ENCODE data around the gene HAAO.

The HAAO gene

DNA sequence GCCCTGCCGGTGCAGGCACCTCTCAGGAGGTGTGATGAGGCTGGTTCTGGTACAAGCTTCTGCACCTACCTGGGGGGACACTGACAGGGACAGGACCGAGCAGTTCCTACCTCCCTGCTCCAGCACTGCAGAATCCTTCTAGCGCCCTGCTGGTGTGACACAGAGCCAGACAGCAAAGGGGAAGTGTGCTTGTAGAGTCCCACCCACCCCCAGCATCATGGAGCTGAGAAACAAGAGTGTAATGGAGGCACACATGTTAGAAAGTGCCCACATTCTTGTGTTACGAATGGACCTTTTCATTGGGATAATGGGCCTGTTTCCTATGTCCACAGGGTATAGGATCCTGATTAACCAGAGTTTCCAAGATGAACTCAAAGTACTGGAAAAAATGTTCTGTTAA, 66.7 kb downstream of the HAAO start:
- DNase-seq (ENCODE audit: low read depth, low spot score): no peak
- Histone ChIP-seq H3K4me3 (ENCODE audit: low read length) (no peak overlapping the region), H3K9me3 (ENCODE audit: control insufficient read depth, insufficient read depth, low read length) (no peaks in the 10 kb centered on the region), H3K4me1 (ENCODE audit: control insufficient read depth, insufficient read depth, low read length) (peaks cover 2% of the 10 kb centered on the region; the same call in 1 of the 2 replicates), H3K27me3 (ENCODE audit: control insufficient read depth, insufficient read depth, low read length) (no peaks in the 10 kb centered on the region), H3K36me3 (ENCODE audit: control insufficient read depth, insufficient read depth, low read length) (no peaks in the 10 kb centered on the region), H3K27ac (ENCODE audit: low read length) (no peak overlapping the region)
- no CpG with 5 or more reads among the region's 4 CpGs for WGBS (ENCODE audit: insufficient coverage, insufficient read length)

DNA sequence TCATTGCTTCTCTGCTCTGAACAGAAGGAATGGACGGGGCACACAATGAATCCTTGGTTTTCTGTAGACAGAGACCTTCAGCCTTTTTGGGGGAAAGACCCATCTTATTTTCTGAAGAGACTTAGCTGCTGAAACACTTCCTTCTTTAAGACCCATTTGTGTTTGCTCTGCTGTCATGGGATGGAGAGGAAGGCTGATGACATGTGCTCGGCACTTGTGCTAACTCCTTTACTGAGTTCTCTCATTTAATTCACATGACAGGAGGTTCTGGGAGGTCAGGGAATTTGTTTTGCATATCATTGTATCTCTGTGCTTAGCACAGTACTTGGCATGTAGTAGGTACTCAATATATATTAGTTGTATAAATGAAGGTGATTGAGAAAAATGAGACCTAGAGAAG, 67.5 kb downstream of the HAAO start:
- no CpG with 5 or more reads among the region's 2 CpGs for WGBS (ENCODE audit: insufficient coverage, insufficient read length)
- H3K4me3 ChIP-seq (ENCODE audit: low read length): no peak overlapping the region
- H3K27ac ChIP-seq (ENCODE audit: low read length): no peak overlapping the region
- H3K4me1 ChIP-seq (ENCODE audit: control insufficient read depth, insufficient read depth, low read length): peaks cover 2% of the 10 kb centered on the region; the same call in 1 of the 2 replicates
- H3K9me3 ChIP-seq (ENCODE audit: control insufficient read depth, insufficient read depth, low read length): no peaks in the 10 kb centered on the region
- DNase-seq (ENCODE audit: low read depth, low spot score): no peak
- no peaks in the 10 kb centered on the region for H3K27me3 ChIP-seq (ENCODE audit: control insufficient read depth, insufficient read depth, low read length)
- H3K36me3 ChIP-seq (ENCODE audit: control insufficient read depth, insufficient read depth, low read length): no peaks in the 10 kb centered on the region

- H3K4me1 ChIP-seq (ENCODE audit: control insufficient read depth, insufficient read depth, low read length): peaks cover 2% of the 10 kb centered on the region; the same call in 1 of the 2 replicates
Measured at GRCh38 chr2:42723465-42723864, 68.9 kb downstream of the HAAO start.

DNA sequence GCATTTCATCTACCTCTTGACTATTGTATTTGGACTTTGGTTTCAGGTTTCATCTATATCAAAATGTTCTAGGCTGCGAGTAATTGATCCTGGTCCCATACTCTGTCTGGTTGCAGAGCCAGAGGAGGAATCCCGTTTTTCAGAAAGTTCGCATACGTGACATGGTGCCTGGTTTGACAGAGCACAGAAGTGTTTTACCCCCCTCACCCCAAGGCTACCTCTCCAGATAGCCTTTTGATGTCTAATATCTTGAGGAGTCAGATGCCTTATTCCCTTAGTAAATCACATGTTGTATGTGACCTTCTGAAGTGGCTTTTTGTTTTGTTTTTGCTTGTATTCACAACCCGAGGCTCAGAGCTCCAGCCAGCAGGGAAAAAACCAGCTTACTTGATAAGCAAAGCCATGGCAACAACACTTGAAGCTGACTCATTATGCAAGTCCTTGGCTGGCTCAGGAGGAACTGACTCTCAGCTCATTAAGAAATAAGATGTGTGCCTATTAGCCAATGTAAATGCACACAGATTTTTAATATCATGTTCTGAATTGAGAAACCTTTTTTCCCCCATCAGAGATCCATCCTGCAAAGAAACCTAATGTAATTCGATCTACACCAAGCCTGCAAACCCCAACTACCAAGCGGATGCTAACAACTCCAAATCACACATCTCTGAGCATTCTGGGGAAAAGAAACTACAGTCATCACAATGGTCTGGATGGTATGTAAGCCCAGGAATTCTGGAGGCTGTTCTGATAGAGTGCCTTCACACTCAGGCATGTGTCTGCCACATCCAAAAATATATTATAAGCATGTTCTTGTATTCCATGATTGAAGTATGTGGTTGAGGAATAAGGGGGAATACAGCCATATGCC, 69.8 kb downstream of the HAAO start:
- WGBS (ENCODE audit: insufficient coverage, insufficient read length): no CpG with 5 or more reads among the region's 7 CpGs
- no peaks in the 10 kb centered on the region for H3K27me3 ChIP-seq (ENCODE audit: control insufficient read depth, insufficient read depth, low read length)
- peaks cover 2% of the 10 kb centered on the region; the same call in 1 of the 2 replicates for H3K4me1 ChIP-seq (ENCODE audit: control insufficient read depth, insufficient read depth, low read length)
- DNase-seq (ENCODE audit: low read depth, low spot score): no peak
- H3K27ac ChIP-seq (ENCODE audit: low read length): no peak overlapping the region
- no peaks in the 10 kb centered on the region for H3K36me3 ChIP-seq (ENCODE audit: control insufficient read depth, insufficient read depth, low read length)
- no peaks in the 10 kb centered on the region for H3K9me3 ChIP-seq (ENCODE audit: control insufficient read depth, insufficient read depth, low read length)
- no peak overlapping the region for H3K4me3 ChIP-seq (ENCODE audit: low read length)

More at GRCh38 chr2:42723465-42723864, 68.9 kb downstream of the HAAO start:
- Histone ChIP-seq H3K9me3 (ENCODE audit: control insufficient read depth, insufficient read depth, low read length) (no peaks in the 10 kb centered on the region), H3K36me3 (ENCODE audit: control insufficient read depth, insufficient read depth, low read length) (no peaks in the 10 kb centered on the region), H3K4me3 (ENCODE audit: low read length) (no peak overlapping the region), H3K27me3 (ENCODE audit: control insufficient read depth, insufficient read depth, low read length) (no peaks in the 10 kb centered on the region), H3K27ac (ENCODE audit: low read length) (no peak overlapping the region)
- DNase-seq (ENCODE audit: low read depth, low spot score): no peak

- Histone ChIP-seq H3K27ac (ENCODE audit: low read length) (no peak overlapping the region), H3K4me1 (ENCODE audit: control insufficient read depth, insufficient read depth, low read length) (peaks cover 2% of the 10 kb centered on the region; the same call in 1 of the 2 replicates), H3K27me3 (ENCODE audit: control insufficient read depth, insufficient read depth, low read length) (no peaks in the 10 kb centered on the region), H3K9me3 (ENCODE audit: control insufficient read depth, insufficient read depth, low read length) (no peaks in the 10 kb centered on the region), H3K36me3 (ENCODE audit: control insufficient read depth, insufficient read depth, low read length) (no peaks in the 10 kb centered on the region), H3K4me3 (ENCODE audit: low read length) (no peak overlapping the region)
- no CpG with 5 or more reads among the region's 2 CpGs for WGBS (ENCODE audit: insufficient coverage, insufficient read length)
- no peak for DNase-seq (ENCODE audit: low read depth, low spot score)
Measured at GRCh38 chr2:42721898-42722297, 70.5 kb downstream of the HAAO start.
